ENCODE data around the gene NOTCH2NLA.
"Not testable (repeated sequence)": the region's sequence is repeated elsewhere in the genome, so short reads cannot be mapped to it uniquely, and the experiment has no call there.

DNA sequence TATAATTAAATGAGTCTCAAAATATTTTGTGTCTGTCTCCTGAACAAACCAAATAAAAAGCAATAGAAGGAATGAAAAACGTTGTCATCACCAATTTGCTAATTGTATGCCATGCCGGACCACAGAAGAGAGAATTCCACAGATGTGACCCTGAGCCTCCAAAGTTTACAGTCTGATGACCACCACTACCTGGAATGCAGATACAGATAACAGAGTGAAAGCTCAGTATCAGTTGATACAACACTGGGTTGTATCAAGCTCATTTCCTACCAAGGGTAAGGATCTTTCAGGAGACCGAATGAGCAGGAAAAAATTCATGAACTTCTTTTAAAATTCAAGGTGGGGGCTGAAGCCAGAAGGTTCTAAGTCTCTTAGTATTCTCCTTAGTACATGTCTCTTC lies 43.9 kb upstream of the NOTCH2NLA start:
- not testable (repeated sequence) for TF ChIP-seq EZH2 (IDR thresholded peaks at IDR 0.05; ENCODE audit: low read depth); CTCF (conservative IDR thresholded peaks at IDR 0.05)

All from PC-9 (cell line).